Neural crest cell (in vitro differentiated cells): ENCODE results near the gene CCL22. TPM values are rescaled to one million over a fixed set of nuclear protein-coding genes. Genes with fewer than 3 reads are reported as not detected.

ENCODE experiments used
- DNase-seq: peaks from one replicate; pipeline ENCODE4 v3.0.0; 2021; ENCODE audit warnings: low read depth, mixed read lengths, low spot score
- H3K27ac Mint-ChIP-seq: one replicate; pipeline ENCODE4 v1.8.0; 2021; ENCODE audit warnings: mild to moderate bottlenecking, mixed read lengths; ENCODE audit not compliant: unreplicated experiment
- H3K27me3 Mint-ChIP-seq: 2 replicates; pipeline ENCODE4 v1.8.0; 2021; ENCODE audit warnings: low read depth, mild to moderate bottlenecking, mixed read lengths
- H3K36me3 Mint-ChIP-seq: 2 replicates; pipeline ENCODE4 v1.8.0; 2021; ENCODE audit warnings: low read depth, mild to moderate bottlenecking, mixed read lengths
- H3K4me1 Mint-ChIP-seq: 2 replicates; pipeline ENCODE4 v1.8.0; 2021; ENCODE audit warnings: mixed read lengths
- H3K4me3 Mint-ChIP-seq: one replicate; pipeline ENCODE4 v1.8.0; 2021; ENCODE audit warnings: mild to moderate bottlenecking, mixed read lengths
- H3K9me3 Mint-ChIP-seq: 2 replicates; pipeline ENCODE4 v1.8.0; 2021; ENCODE audit warnings: mixed read lengths
- total RNA-seq: library from RNA; stranded (reverse); gene quantifications from 2 replicates; pipeline ENCODE4 v1.2.1, GENCODE V29; 2021
- TF ChIP-seq, protein P1 (sequence below): fragments of 200-600 bp; sonication (generic); conservative IDR thresholded peaks from 2 replicates; pipeline ENCODE4 v1.5.0; 2021; ENCODE audit warnings: antibody characterized with exemption, mild to moderate bottlenecking

The CCL22 gene
- total RNA-seq, 1 donor from 2014 or later: not detected

DNA sequence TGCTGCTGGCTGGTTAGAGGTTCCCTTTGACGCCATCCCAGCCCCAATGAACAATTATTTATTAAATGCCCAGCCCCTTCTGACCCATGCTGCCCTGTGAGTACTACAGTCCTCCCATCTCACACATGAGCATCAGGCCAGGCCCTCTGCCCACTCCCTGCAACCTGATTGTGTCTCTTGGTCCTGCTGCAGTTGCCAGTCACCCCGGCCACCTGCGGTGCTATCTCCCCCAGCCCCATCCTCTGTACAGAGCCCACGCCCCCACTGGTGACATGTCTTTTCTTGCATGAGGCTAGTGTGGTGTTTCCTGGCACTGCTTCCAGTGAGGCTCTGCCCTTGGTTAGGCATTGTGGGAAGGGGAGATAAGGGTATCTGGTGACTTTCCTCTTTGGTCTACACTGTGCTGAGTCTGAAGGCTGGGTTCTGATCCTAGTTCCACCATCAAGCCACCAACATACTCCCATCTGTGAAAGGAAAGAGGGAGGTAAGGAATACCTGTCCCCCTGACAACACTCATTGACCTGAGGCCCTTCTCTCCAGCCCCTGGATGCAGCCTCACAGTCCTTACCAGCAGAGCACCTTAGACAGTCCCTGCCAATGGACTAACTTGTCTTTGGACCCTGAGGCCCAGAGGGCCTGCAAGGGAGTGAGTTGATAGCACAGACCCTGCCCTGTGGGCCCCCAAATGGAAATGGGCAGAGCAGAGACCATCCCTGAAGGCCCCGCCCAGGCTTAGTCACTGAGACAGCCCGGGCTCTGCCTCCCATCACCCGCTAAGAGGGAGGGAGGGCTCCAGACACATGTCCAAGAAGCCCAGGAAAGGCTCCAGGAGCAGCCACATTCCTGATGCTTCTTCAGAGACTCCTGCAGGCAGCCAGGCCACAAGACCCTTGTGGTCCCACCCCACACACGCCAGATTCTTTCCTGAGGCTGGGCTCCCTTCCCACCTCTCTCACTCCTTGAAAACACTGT is 25.0 kb downstream of the CCL22 start:
- Mint-ChIP-seq H3K36me3 (no peaks in the 10 kb centered on the region), H3K9me3 (no peaks in the 10 kb centered on the region), H3K4me3 (no peak overlapping the region), H3K4me1 (peaks cover 4% of the 10 kb centered on the region), H3K27ac (no peak overlapping the region), H3K27me3 (peaks cover 3% of the 10 kb centered on the region)
- DNase-seq: no peak
- TF ChIP-seq, protein P1, sequence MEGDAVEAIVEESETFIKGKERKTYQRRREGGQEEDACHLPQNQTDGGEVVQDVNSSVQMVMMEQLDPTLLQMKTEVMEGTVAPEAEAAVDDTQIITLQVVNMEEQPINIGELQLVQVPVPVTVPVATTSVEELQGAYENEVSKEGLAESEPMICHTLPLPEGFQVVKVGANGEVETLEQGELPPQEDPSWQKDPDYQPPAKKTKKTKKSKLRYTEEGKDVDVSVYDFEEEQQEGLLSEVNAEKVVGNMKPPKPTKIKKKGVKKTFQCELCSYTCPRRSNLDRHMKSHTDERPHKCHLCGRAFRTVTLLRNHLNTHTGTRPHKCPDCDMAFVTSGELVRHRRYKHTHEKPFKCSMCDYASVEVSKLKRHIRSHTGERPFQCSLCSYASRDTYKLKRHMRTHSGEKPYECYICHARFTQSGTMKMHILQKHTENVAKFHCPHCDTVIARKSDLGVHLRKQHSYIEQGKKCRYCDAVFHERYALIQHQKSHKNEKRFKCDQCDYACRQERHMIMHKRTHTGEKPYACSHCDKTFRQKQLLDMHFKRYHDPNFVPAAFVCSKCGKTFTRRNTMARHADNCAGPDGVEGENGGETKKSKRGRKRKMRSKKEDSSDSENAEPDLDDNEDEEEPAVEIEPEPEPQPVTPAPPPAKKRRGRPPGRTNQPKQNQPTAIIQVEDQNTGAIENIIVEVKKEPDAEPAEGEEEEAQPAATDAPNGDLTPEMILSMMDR: no peak

DNA sequence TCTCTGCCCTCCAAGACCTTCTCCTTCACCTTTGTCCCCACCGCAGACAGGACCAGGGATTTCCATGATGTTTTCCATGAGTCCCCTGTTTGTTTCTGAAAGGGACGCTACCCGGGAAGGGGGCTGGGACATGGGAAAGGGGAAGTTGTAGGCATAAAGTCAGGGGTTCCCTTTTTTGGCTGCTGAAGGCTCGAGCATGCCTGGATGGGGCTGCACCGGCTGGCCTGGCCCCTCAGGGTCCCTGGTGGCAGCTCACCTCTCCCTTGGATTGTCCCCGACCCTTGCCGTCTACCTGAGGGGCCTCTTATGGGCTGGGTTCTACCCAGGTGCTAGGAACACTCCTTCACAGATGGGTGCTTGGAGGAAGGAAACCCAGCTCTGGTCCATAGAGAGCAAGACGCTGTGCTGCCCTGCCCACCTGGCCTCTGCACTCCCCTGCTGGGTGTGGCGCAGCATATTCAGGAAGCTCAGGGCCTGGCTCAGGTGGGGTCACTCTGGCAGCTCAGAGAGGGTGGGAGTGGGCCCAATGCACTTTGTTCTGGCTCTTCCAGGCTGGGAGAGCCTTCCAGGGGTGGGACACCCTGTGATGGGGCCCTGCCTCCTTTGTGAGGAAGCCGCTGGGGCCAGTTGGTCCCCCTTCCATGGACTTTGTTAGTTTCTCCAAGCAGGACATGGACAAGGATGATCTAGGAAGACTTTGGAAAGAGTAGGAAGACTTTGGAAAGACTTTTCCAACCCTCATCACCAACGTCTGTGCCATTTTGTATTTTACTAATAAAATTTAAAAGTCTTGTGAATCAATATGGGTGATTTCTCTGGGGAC is 25.9 kb downstream of the CCL22 start:
- no peaks in the 10 kb centered on the region for H3K9me3 Mint-ChIP-seq
- H3K27me3 Mint-ChIP-seq: peaks cover 3% of the 10 kb centered on the region
- H3K36me3 Mint-ChIP-seq: no peaks in the 10 kb centered on the region
- TF ChIP-seq, protein P1: no peak
- peaks cover 4% of the 10 kb centered on the region for H3K4me1 Mint-ChIP-seq
- no peak for DNase-seq
- no peak overlapping the region for H3K4me3 Mint-ChIP-seq
- H3K27ac Mint-ChIP-seq: no peak overlapping the region

DNA sequence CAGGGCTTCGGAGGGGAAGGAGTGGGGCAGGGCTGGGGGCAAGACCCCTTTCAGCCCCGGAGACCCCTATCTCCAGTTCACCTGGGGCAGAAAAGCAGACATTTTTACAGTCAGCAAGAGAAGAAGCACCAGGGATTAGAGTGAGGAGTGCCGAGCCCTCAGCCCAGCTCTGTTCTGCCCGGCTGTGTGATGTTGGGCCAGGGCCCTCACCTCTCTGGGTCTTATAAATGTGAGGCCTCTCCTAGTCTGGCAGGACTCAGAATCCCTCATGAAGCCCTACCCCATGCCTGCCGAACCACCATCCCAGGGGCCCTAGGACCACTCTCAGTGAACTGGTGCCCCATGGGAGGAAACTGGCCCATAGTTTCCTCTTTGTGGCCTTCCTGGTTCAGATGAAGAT is 26.5 kb downstream of the CCL22 start:
- Mint-ChIP-seq H3K4me3 (no peak overlapping the region), H3K4me1 (peaks cover 4% of the 10 kb centered on the region), H3K9me3 (no peaks in the 10 kb centered on the region), H3K27ac (no peak overlapping the region), H3K36me3 (no peaks in the 10 kb centered on the region), H3K27me3 (peaks cover 3% of the 10 kb centered on the region)
- TF ChIP-seq, protein P1: no peak
- DNase-seq: no peak

DNA sequence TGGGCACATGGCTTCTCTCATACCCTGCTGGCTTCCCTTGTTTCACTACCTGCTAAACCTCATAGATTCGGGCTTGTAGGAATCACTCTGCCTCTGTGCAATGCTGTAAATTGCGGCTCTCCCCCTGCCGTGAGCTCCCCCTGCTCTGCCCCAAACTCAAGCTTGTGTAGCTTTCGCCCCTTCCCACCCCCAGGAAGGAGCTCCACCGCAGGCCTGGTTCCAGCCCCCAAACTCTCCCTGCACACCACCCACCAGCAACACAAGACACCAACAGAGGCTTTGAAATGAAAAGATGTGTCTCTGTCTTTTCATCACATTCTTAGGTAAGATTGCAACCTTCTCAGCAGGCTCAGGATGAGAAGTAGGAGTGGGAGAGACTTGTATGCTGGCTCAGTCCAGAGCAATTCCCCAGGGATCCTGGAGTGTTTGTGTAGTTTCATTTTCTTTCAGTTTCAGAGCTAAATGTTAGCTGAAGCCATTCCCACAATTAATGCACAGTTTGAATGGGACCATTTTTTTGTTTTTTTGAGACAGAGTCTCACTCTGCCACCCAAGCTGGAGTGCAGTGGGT is 27.9 kb downstream of the CCL22 start:
- Mint-ChIP-seq H3K9me3 (no peaks in the 10 kb centered on the region), H3K4me1 (peaks cover 8% of the 10 kb centered on the region), H3K36me3 (no peaks in the 10 kb centered on the region), H3K27me3 (peaks cover 3% of the 10 kb centered on the region), H3K27ac (no peak overlapping the region), H3K4me3 (no peak overlapping the region)
- DNase-seq: no peak
- TF ChIP-seq, protein P1: no peak

DNA sequence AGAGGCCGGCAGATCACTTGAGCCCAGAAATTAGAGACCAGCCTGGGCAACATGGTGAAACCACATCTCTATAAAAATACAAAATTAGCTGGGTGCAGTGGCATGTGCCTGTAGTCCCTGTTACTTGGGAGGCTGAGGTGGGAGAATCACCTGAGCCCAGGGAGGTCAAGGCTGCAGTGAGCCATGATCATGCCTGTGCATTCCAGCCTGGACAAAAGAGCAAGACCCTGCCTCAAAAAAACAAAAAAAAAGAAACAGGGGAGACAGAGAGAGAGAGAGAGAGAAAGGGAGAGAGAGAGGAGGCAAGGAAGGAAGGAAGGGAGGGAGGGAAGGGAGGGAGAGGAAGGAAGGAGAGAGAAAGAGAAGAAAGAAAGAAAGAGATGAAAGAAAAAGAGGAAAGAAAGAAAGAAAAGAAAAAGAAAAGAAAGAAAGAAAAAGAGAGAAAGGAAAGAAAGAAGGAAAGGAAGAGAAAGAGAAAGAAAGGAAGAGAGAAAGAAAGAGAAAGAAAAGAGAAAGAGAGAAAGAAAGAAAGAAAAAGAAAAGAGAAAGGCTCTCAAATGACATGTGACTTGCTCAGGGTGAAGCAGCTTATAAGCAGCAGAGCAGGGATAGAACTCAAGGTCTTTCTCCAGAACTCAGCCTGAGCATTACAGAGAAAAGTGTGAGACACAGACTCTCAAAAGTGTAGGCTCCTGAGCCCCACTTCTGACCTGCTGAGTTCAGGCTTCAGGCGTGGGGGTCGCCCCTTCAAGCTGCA is 29.2 kb downstream of the CCL22 start:
- TF ChIP-seq, protein P1: no peak
- DNase-seq: no peak
- H3K27ac Mint-ChIP-seq: no peak overlapping the region
- H3K4me3 Mint-ChIP-seq: no peak overlapping the region
- H3K9me3 Mint-ChIP-seq: no peaks in the 10 kb centered on the region
- H3K4me1 Mint-ChIP-seq: peaks cover 8% of the 10 kb centered on the region
- H3K36me3 Mint-ChIP-seq: no peaks in the 10 kb centered on the region
- H3K27me3 Mint-ChIP-seq: peaks cover 3% of the 10 kb centered on the region
